WTC11 (cell line): Measurements from ENCODE around the gene TTN.

Experiments used
- CTCF ChIP-seq: fragments of 200-600 bp; IDR thresholded peaks from 2 replicates; pipeline ENCODE4 v1.8.0; 2022; ENCODE audit warnings: antibody characterized with exemption
- TEAD4 ChIP-seq: sonication (generic); formaldehyde crosslinking; IDR thresholded peaks from 2 replicates; pipeline ENCODE4 v1.8.0; 2022; ENCODE audit warnings: mild to moderate bottlenecking, missing genetic modification reagents
- TF ChIP-seq, protein P1 (sequence below): sonication (generic); formaldehyde crosslinking; IDR thresholded peaks from 2 replicates; pipeline ENCODE4 v1.8.1; 2023; ENCODE audit warnings: mild to moderate bottlenecking, missing genetic modification reagents, moderate library complexity

DNA sequence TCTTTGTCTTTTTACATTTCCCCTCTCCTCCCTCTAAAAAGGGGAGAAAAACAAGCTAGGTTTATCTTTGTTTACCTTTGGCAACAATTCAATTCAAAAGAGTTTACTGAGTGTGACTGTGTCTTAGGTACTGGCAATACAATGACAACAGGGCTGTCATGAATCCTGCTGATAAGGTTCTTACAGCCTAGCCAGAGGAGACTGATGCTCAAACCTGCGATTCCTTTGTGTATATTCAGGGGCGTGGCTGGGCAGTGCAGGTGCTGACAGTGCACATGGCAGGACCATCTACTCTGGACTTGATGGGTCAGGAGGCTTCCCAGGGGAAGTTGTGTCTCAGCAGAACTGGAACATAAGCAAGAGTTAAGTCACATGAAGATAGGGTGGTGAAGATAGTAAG lies 23.2 kb upstream of the TTN start:
- TF ChIP-seq TEAD4 (CRISPR knock-in tag) (no peak), CTCF (no peak)
- TF ChIP-seq, protein P1, sequence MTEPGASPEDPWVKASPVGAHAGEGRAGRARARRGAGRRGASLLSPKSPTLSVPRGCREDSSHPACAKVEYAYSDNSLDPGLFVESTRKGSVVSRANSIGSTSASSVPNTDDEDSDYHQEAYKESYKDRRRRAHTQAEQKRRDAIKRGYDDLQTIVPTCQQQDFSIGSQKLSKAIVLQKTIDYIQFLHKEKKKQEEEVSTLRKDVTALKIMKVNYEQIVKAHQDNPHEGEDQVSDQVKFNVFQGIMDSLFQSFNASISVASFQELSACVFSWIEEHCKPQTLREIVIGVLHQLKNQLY (CRISPR knock-in tag), result no peak
